ENCODE data around the gene DUSP22.
"Not testable (repeated sequence)": the region's sequence is repeated elsewhere in the genome, so short reads cannot be mapped to it uniquely, and the experiment has no call there.

Gene DUSP22, protein sequence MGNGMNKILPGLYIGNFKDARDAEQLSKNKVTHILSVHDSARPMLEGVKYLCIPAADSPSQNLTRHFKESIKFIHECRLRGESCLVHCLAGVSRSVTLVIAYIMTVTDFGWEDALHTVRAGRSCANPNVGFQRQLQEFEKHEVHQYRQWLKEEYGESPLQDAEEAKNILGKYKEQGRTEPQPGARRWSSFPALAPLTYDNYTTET

DNA sequence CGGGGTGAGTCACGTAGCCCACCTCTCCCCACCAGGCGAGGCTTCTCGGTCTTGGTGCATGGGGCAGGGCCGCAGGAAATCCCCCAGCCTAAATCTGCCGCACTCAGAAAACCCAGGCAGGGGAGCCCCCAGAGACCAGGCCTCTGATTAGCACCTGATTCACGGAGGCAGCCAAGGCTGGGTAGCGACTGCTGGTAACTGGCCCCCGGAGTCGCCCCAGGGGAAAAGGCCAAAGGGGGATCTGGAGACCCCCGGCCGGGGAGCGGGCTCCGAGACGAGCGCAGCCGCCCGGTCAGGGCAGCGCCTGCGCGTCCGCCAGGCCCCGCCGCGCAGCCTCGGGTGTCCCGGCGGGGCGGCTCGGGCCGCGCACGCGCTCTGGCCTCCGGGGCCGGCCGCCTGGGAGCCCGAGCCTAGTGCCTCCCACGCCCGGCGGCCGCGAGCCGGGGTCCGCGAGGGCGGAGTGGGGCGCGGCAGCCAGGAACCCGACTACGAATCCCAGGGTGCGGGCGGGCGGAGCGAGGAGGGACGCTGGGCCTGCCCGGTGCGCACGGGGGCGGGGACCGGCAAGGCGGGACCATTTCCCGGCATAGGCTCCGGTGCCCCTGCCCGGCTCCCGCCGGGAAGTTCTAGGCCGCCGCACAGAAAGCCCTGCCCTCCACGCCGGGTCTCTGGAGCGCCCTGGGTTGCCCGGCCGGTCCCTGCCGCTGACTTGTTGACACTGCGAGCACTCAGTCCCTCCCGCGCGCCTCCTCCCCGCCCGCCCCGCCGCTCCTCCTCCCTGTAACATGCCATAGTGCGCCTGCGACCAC, at the start of gene DUSP22:
TSS of gene DUSP22 (plus strand) at position 791 of the 809 bp plus-strand sequence. CDS start 53 bp downstream, outside the sequence.
- peak; percentile 87 for DNase-seq (ENCODE audit: low spot score)

DNA sequence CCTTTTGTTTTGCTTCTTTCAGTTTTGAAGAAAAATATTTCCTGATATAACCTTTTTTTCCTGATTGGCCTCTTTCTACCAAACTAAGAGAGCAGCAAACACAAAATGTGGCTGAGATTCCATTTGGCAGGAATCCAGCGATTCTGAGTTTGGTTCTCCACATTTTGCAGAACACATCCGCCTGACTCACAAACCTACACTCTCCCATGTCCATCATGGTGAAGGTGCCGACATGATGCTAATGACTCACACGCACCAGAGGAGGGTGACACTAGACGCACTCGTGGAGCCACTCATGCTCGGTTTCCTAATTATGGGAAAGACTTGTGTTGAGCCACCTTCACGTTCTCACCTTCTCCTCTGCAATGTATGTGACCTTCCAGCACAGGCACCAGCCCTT, 45.9 kb upstream of the DUSP22 start:
- no peak for DNase-seq (ENCODE audit: low spot score)

- no peak for DNase-seq (ENCODE audit: low spot score)
Measured at GRCh38 chr6:247351-247750, 44.9 kb upstream of the DUSP22 start.

- not testable (repeated sequence) for DNase-seq (ENCODE audit: low spot score)
Measured at GRCh38 chr6:248046-248445, 44.2 kb upstream of the DUSP22 start.

GRCh38 chr6:250676-251075, 41.6 kb upstream of the DUSP22 start:
- no peak for DNase-seq (ENCODE audit: low spot score)

GRCh38 chr6:251920-252319, 40.4 kb upstream of the DUSP22 start:
- peak; percentile 30 for DNase-seq (ENCODE audit: low spot score)

- no peak for DNase-seq (ENCODE audit: low spot score)
Measured at GRCh38 chr6:252775-253535, 39.3 kb upstream of the DUSP22 start.

- DNase-seq (ENCODE audit: low spot score), result no peak
Measured at GRCh38 chr6:254016-254415, 38.3 kb upstream of the DUSP22 start.

DNA sequence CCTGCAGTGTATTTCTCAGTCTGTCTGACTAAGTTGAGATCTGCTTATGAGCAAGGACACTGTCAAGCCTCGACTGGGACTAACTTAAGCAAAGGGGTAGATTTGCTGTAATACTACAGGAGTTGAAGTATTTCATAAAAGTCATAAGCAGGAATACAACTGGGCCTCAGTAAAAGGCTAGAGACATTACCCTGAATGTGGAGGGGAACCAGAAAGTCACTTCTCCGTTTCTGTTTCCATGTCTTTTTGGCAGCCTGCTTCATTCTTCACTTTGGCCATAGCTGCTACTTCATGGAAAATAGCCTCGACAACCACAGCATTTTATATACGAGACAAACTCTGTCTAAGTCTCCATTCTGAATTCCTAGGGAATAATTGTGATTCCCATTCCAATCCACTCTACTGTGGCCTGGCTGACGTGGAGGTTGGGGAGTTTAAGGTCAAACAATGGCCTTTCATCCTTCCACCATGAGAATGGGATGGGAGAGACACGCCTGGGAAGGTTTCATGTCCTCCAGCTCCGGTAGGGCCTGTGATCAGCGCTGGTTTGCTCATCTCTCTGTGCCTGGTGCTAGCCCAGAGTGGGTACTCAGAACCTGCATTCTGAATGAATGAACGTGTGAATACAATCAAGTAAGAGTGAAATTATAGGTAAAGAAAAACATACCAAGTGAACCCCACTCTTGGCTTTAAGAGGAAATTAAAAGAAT, 37.1 kb upstream of the DUSP22 start:
- DNase-seq (ENCODE audit: low spot score), result no peak

DNA sequence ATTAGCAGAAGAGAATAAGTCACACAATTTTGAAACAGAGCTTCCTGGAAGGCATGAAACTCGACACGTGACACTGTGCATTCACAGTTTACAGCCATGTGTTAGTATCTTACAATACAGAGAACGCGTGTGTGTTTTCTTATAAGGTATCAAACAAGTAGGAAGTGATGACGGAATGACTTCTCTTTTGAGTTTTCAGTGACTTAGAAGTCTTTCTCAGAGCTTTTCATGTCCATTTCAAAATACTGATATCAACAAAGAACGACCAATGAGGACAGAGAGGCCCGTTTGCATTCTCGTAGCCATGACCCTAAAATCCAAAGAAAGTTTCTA, 36.6 kb upstream of the DUSP22 start:
- no peak for DNase-seq (ENCODE audit: low spot score)

DNA sequence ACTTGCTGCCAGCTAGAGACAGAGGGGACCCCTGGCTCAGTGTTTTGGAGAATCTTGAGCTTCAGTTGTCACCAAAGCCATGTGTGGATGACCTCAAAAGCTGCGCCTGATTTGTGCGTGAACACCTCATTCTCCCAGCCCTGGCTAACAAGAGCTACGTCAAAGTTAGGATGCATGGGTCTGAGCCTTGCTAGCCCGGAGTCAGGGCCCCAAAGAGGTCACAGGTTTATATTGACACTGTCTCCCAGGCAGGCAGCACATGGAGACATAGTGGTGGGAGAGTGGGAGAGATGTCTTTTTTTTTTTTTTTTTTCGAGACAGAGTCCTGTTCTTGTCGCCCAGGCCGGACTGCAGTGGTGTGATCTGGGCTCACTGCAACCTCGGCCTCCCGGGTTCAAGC, 36.1 kb upstream of the DUSP22 start:
- DNase-seq (ENCODE audit: low spot score), result no peak

GRCh38 chr6:257031-257725, 35.1 kb upstream of the DUSP22 start:
- peak; percentile 26 for DNase-seq (ENCODE audit: low spot score)

GRCh38 chr6:257774-258173, 34.5 kb upstream of the DUSP22 start:
- DNase-seq (ENCODE audit: low spot score), result no peak

- no peak for DNase-seq (ENCODE audit: low spot score)
Measured at GRCh38 chr6:259316-259715, 33.0 kb upstream of the DUSP22 start.

DNA sequence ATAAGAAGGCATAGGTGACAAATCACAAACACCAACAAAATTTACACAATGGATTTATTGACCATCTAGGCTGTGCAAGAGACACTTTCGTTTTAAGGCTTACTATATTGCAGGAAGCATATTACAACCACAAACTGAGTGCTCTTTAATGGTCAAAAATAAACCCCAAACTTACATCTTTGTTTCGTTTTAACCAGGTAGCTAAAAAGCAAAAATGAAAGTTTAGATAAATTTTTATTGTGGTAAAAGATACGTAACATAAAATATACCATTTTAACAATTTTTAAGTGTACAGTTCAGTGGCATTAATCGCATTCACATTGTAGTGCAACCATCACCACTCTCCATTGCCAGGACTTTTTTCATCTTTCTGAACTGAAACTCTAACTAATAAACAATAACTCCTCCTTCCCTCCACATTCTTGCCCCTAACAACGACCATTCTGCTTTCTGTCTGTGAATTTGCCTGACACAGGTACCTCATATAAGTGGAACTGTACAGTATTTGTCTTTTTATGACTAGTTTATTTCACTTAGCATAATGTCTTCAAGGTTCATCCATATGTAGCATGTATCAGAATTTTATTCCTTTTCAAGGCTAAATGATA, 32.3 kb upstream of the DUSP22 start:
- DNase-seq (ENCODE audit: low spot score), result no peak

DNA sequence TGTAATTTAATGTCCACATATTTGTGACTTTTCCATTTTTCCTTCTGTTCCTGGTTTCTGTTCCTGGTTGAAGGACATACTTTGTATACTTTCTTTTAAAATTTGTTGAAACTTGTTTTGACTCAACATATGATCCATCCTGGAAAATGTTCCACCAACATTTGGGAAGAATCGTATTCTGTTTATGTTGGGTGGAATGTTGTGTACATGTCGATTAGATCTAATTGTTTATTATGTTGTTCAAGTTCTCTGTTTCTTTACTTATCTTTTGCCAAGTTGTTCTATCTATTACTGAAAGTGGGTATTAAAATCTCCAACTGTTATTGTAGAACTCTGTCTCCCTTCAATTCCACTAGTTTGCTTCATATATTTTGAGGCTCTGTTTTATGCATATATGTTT, 27.7 kb upstream of the DUSP22 start:
- no peak for DNase-seq (ENCODE audit: low spot score)

DNA sequence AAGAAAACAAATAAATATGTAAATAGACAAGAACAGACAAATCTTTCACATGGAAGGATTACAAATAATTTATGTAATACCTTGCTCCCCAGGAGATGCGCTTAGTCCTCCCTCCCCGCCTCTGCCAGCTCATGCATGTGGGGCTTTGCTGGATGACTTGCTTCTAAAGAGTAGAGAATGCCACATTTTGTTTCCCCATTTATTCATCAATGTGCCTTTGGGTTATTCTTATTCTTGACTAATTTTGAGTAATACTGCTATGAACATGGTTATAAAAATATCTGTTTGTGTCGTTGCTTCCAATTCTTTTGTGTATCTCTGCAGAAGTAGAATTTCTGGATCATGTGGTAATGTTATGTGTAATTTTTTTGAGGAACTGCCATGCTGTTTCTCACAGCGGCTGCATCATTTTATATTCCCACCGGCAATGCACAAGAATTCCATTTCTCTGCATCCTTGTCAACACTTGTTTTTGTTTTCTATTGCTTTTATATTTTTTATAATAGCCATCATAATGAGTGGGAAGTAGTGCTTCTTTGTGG, 23.8 kb upstream of the DUSP22 start:
- no peak for DNase-seq (ENCODE audit: low spot score)

GRCh38 chr6:273551-274058, 18.7 kb upstream of the DUSP22 start:
- DNase-seq (ENCODE audit: low spot score), result no peak

DNA sequence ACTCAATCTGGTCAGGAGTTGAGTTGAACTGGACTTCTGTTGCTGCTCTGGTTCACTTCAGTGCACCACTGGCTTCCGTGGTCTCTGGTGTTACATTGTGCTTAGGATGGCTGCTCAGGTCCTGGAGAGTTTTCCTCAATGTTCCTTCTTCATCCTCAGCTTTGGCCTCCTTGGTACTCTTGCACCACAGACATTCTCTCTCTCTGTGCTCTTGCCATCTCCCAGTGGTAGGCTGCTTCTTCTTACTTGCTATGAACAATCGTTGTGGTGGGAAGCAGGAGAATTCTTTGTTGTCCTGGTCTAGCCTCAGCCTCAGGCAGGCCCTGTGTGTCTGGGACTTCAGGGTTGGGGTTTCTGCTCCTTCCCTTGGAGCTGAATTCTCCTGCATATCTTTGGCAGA, 14.5 kb upstream of the DUSP22 start:
- no peak for DNase-seq (ENCODE audit: low spot score)

- DNase-seq (ENCODE audit: low spot score), result no peak
Measured at GRCh38 chr6:278494-278893, 13.8 kb upstream of the DUSP22 start.
